ENCODE results near the gene ARRDC5.
A peak's percentile ranks its signal among the peaks of the same experiment; 100 is the strongest.
"Not testable (repeated sequence)": the region's sequence is repeated elsewhere in the genome, so short reads cannot be mapped to it uniquely, and the experiment has no call there.

Gene ARRDC5

DNA sequence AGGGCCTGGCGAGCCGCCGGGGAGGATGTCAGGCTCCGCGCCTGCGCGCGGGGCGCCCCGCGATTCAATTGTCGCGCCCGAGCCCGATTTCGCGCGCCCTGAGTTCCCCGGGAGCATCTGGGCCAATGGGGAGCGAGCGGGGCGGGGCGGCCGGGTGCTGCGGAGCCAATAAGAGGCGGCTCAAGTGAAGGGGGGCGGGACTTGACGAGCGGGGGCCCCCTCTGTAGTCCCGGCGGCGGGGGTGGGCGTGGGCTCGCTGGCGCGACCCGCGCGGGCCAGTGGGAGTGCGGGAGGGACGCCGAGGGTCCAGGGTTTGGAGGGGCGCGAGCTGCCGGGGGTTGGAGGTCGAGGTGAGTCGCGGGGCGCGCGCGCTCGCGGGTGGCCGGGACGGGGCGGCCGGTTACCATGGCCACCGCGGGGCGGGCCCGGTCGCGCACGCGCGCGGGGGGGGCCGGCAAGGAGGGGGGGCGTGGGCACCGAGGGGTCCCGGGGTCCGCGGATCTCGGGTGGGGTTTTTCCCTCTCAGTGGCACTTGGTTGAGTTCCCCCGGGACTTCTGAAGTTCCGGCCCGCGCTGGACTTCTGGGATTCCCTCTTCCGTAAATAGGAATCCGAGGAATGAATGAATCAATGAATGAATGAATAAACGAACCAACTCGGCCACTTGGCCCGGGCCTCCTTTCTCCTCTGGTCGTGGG, 7.3 kb upstream of the ARRDC5 start:
- DNase-seq (ENCODE audit: low spot score) = peak; percentile 91

- no peak for DNase-seq (ENCODE audit: low spot score)
Observed at GRCh38 chr19:4909156-4909896, 6.6 kb upstream of the ARRDC5 start, which contains the start of gene UHRF1. UHRF1 (plus strand) TSS chr19:4909501; CDS start chr19:4910886, 1,385 bp downstream.

DNA sequence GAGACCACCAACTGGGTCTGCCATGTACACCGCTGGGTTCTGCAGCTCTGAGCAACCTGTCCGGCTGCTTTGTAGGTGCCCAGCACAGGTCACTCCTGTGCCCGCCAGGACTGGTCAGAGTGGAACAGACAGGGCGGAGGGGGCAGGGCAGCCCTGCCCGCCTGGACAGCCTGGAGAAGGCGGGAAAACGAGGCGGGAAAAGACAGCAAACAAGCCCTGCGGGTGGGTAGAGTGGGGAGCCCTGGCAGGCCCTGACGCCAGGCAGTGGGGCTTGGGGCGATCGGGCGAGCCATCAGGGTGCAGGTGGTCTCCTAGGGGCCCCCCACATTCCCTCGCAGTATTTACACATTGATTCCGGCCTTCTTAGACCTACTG, 6.1 kb upstream of the ARRDC5 start:
- DNase-seq (ENCODE audit: low spot score) = no peak

DNA sequence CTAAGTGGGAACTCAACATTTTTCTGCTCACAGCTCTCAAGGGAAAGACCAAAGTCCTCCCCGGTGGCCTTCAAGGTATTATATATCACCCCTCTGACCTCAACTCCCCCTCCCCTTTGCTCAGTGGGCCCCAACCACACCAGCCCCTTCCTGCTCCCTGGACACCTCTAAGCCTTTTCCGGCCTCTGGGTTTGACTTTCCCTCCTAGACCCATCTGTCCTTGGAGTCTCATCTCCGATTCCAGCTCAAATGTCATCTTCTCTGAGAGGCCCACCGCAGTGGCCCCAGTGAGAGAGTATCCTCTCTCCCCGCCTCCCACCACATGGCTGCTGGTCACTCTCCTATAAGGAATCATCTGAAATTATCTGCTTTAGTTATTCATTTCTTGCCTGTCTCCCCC, 5.7 kb upstream of the ARRDC5 start:
- DNase-seq (ENCODE audit: low spot score) = no peak

DNA sequence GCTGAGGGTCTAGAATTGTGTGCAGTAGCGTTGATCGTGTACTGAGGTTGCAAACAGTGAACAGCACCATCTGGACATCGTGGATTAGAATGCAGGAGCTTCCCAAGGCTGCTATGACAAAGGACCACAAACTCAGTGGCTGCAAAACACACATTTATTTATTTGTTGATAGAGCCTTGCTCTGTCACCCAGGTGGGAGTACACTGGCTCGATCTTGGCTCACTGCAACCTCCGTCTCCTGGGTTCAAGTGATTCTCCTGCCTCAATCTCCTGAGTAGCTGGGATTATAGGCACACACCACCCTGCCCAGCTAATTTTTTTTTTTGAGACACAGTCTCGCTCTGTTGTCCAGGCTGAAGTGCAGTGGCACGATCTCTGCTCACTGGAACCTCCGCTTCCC, 4.3 kb upstream of the ARRDC5 start:
- DNase-seq (ENCODE audit: low spot score) = no peak

DNA sequence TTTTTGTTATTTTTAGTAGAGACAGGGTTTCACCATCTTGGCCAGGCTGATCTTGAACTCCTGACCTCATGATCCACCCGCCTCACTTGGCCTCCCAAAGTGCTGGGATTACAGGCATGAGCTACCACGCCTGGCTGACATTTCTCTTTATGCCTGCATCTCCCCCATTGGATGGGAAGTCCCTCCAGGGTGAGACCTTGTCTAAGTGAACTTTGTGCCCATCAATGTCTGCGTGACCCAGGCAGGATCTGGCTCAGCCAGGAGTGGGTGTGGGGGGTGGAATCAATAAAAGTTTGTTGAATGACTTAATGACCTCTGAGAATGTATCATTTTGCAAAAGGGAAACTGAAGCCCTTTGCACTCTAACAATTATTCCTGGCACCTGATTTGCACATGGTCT, 1.8 kb upstream of the ARRDC5 start:
- no peak for DNase-seq (ENCODE audit: low spot score)

DNA sequence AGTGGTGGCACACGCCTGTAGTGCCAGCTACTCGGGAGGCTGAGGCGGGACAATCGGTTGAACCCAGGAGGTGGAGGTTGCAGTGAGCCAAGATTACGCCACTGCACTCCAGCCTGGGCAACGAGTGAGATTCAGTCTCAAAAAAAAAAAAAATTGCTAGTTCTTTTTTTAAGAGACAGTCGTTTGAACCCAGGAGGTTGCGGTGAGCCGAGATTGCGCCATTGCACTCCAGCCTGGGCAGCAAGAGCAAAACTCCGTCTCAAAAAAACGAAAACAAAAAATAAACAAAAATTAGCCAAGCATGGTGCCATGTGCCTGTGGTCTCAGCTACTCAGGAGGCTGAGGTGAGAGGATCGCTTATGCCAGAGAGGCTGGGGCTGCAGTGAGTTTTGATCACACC, 1.8 kb downstream of the ARRDC5 start:
- not testable (repeated sequence) for DNase-seq (ENCODE audit: low spot score)

GRCh38 chr19:4897146-4897545, 5.5 kb downstream of the ARRDC5 start:
- no peak for DNase-seq (ENCODE audit: low spot score)

GRCh38 chr19:4896372-4896771, 6.3 kb downstream of the ARRDC5 start:
- no peak for DNase-seq (ENCODE audit: low spot score)

DNA sequence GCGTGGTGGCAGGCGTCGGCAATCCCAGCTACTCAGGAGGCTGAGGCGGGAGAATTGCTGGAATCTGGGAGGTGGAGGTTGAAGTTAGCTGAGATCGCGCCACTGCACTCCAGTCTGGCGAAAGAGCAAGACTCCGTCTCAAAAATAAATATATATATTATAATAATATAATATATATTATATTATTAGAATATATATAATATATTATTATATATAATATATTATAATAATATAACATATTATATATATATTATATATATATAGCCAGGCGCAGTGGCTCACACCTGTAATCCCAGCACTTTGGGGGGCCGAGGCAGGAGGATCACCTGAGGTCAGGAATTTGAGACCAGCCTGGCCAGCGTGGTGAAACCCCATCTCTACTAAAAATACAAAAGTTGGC, 9.7 kb downstream of the ARRDC5 start:
- not testable (repeated sequence) for DNase-seq (ENCODE audit: low spot score)

DNA sequence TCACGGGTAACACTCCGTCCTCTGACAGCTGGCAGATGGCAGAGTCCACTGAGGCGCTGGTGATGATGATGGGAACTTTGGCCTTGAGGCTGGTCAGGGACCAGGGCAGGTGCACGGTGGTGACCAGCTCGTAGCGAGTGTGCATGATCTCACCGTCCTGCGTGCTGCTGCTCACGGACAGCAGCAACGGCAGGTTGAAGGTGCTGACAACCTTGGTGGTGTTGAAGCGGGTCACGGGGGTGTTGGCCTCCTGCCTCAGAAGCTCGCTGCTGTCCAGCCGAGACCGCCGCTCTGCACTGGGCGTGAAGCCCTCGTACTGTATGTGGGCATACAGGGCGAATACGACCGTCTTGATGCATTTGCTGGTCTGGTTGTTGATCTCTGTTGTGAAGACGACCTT, 11.6 kb downstream of the ARRDC5 start:
- DNase-seq (ENCODE audit: low spot score) = no peak

- no peak for DNase-seq (ENCODE audit: low spot score)
Observed at GRCh38 chr19:4889034-4889815, 13.5 kb downstream of the ARRDC5 start.

DNA sequence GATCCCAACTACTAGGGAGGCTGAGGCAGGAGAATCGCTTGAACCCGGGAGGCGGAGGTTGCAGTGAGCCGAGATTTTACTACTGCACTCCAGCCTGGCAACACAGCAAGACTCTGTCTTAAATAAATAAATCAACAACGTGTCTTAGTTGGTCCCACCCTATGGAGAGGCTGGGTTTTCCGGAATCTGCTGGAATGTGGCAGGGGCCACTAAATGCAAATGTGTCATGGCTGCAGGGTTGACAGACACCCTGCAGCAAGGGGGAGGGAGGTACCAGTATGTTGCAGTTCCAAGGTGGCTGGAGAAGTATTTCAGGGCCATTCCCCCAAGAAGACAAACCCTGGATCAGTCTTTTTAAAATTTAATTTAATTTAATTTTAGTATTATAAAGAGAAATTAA, 14.9 kb downstream of the ARRDC5 start:
- DNase-seq (ENCODE audit: low spot score) = not testable (repeated sequence)

- DNase-seq (ENCODE audit: low spot score) = not testable (repeated sequence)
Observed at GRCh38 chr19:4884993-4885392, 17.7 kb downstream of the ARRDC5 start.

DNA sequence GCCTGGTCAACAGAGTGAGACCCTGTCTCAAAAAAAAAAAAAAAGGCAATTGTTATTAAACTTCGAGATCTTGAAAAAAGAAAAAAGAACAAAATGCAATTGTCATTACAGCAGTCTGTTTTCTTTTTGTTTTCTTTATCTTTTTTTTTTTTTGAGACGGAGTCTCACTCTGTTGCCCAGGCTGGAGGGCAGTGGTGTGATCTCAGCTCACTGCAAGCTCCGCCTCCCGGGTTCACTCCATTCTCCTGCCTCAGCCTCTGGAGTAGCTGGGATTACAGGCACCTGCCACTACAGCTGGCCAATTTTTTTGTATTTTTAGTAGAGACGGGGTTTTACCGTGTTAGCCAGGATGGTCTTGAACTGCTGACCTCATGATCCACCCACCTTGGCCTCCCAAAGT, 19.8 kb downstream of the ARRDC5 start:
- not testable (repeated sequence) for DNase-seq (ENCODE audit: low spot score)

GRCh38 chr19:4879041-4879440, 23.7 kb downstream of the ARRDC5 start:
- DNase-seq (ENCODE audit: low spot score) = no peak

DNA sequence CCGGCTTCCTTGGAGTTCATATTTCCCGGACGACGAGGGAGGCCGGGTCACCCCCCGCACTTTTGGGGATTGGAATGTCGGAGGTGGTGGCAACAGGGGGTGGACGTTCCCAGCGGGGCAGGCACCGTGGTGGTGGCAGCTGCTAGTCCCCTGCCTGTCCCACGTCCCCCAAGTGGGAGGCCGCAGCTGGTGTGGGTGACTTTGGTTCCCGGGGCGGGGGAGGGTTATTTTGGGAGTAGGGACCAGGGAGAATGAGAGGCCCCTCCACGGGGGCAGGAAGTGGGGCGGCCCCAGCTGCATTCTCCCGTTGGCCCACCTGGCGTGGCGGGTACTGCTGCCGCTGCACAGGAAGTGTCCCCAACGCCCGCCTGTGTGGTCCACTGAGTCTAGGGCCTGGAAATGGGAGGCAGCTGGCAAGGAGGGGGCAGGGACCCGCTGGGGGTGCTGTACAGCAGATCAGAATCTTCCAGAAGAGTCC, 24.2 kb downstream of the ARRDC5 start:
- DNase-seq (ENCODE audit: low spot score) = peak; percentile 51

DNA sequence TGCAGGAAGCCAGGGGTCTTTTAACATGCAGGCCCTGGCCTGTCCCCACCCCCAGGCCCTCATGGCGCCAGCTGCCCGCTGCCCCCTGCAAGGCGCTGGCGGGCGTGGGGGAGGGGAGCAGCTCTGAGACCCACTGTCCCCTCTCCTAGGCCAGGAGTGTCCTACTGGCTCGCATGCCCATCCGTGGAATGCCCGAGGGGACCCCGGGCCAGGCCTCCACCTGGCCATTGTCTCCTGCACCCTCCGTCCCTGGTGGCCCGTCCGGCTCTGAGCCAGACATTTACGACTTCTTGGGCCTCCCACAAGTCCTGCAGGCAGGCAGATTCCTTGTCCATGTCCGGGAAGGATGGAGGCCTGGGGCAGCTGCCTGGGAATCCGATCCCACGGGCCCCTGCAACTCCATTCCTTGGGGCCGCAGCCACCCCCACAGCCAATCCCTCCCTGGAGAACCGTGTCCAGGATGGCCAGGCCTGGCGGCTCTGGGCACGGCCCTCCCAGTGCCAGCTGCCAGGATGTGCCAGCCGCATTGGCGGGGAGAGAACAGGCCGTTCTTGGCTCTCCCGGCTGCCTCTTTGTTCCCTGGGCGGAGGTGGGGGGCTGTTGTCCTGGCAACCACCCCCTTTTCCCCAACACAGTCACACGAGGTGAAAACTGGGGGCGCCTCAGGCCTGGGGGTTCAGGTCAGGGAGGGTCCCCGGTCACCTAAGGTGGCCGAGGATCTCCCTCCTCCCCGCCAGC, 24.8 kb downstream of the ARRDC5 start:
- peak; percentile 94 for DNase-seq (ENCODE audit: low spot score)

GRCh38 chr19:4873930-4874329, 28.8 kb downstream of the ARRDC5 start:
- DNase-seq (ENCODE audit: low spot score) = no peak

DNA sequence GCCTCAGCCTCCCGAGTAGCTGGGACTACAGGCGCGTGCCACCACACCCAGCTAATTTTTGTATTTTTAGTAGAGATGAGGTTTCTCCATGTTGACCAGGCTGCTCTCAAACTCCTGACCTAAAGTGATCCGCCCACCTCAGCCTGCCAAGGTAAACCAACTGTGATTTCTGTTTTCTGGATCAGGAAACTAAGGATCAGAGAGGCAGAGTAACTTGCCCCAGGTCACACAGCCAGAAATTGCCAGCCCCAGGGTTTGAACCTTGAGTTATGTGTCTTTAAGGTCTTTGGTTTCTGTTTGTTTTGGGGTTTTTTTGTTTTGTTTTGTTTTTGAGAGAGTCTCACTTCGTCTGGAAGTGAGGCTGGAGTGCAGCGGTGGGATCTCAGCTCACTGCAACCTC, 31.0 kb downstream of the ARRDC5 start:
- no peak for DNase-seq (ENCODE audit: low spot score)

- no peak for DNase-seq (ENCODE audit: low spot score)
Observed at GRCh38 chr19:4870025-4870700, 32.5 kb downstream of the ARRDC5 start.
